HepG2 (cell line): Measurements from ENCODE around the gene PBLD. TPM values are rescaled to one million over a fixed set of nuclear protein-coding genes. Genes with fewer than 3 reads are reported as not detected.

Experiments
- SRSF4 ChIP-seq: fragments of 200-400 bp; formaldehyde crosslinking; IDR thresholded peaks from one replicate; pipeline ENCODE4 v1.6.1; 2018; ENCODE audit warnings: mild to moderate bottlenecking, low read depth, low read length, moderate library complexity; ENCODE audit not compliant: poor library complexity, severe bottlenecking
- TBX3 ChIP-seq: fragments of 450-650 bp; IDR thresholded peaks from 2 replicates; pipeline ENCODE4 v1.6.1; 2017; ENCODE audit warnings: antibody characterized with exemption, mild to moderate bottlenecking, inconsistent platforms, borderline replicate concordance
- WIZ ChIP-seq: sonication (generic); formaldehyde crosslinking; IDR thresholded peaks from 2 replicates; pipeline ENCODE4 v1.5.1; 2020; ENCODE audit warnings: mild to moderate bottlenecking, missing genetic modification reagents
- ZKSCAN1 ChIP-seq: fragments of 150-350 bp; IDR thresholded peaks from 2 replicates; pipeline ENCODE4 v1.6.1; 2014; ENCODE audit warnings: low read length
- ZNF468 ChIP-seq: sonication (generic); formaldehyde crosslinking; IDR thresholded peaks from 2 replicates; pipeline ENCODE4 v1.8.0; 2022; ENCODE audit warnings: mild to moderate bottlenecking, moderate library complexity, missing genetic modification reagents
- ZNF496 ChIP-seq: sonication (generic); formaldehyde crosslinking; IDR thresholded peaks from 2 replicates; pipeline ENCODE4 v1.8.1; 2023; ENCODE audit warnings: mild to moderate bottlenecking, moderate library complexity, missing genetic modification reagents; ENCODE audit not compliant: insufficient replicate concordance
- polyA plus RNA-seq, 8 experiments: library from polyadenylated mRNA; depleted of rRNA in 3 of 8; stranded (reverse) in 7 of 8; unstranded in 1 of 8; fragments of >200 nt; fragmentation: Illumina TruSeq in 4 of 8; extraction: Trizol in 4 of 8; gene quantifications; 2 replicates each; pipeline versions ENCODE4 v1.2.1 to v1.2.3, GENCODE V29; 2011 to 2016; ENCODE audit warnings: low read depth in 4 of 8, missing spikeins in 1 of 8, mixed read lengths in 1 of 8; ENCODE audit not compliant: insufficient read depth in 1 of 8
- total RNA-seq, 5 experiments: library from RNA; depleted of rRNA; stranded (reverse); fragments of >200 nt; fragmentation: Illumina TruSeq; extraction: Trizol; gene quantifications; 2 replicates each; pipeline ENCODE4 v1.2.3, GENCODE V29; 2016; ENCODE audit warnings: low read depth in 1 of 5
- TF ChIP-seq, protein P1 (sequence below): sonication (generic); formaldehyde crosslinking; IDR thresholded peaks from 2 replicates; pipeline ENCODE4 v1.4.0; 2020; ENCODE audit warnings: missing genetic modification reagents, borderline replicate concordance
- TF ChIP-seq, protein P2 (sequence below): sonication (generic); formaldehyde crosslinking; IDR thresholded peaks from 2 replicates; pipeline ENCODE4 v1.4.0; 2020; ENCODE audit warnings: missing genetic modification reagents
- TF ChIP-seq, protein P3 (sequence below): sonication (generic); formaldehyde crosslinking; IDR thresholded peaks from 2 replicates; pipeline ENCODE4 v1.4.0; 2020; ENCODE audit warnings: low read depth, missing genetic modification reagents
- TF ChIP-seq, protein P4 (sequence below): sonication (generic); formaldehyde crosslinking; IDR thresholded peaks from 2 replicates; pipeline ENCODE4 v1.8.1; 2022; ENCODE audit warnings: low read depth, mild to moderate bottlenecking, missing genetic modification reagents

Gene PBLD
- total and polyA plus RNA-seq, 2 of the 13 experiments (the other 11 are each of a cell fraction or from before 2014, with no cell fraction given): 0.42 to 3.1 TPM

DNA sequence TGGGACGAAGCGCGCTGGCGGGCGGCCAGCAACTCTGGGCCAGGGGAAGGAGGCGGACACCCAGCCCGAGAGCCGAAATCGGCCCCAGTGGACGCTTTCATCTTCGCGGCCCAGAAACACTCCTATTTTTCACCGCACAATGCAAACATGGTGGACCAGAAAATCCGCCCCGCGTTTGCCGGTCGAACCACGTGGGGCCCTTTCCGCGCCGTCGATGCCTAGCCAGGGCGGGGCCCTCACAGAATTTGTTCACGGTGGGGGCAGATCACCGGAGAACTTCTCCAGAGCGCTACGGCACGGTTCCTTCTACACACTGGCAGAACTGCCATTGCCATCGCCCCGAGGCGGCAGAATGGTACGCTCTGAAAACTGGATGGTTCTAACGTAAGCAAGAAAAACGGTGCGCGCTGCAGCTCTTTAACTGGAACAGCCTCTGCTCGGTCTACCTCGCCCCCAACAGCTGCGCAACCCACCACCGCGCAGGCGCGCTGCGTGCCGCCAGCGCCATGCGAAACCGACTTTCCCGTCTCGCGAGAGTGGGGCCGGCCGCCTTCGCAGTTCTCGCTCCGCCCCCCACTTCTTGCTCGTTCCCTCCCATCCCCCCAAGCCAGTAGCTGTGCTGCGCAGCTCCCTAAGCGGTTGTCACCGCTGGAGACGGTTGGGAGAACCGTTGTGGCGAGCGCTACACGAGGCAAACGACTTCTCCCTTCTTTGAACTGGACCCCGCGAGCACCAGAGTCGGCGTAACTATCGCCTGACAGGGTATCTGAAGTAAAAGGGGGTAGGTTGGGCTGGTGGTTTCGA, 1.1 kb downstream of the PBLD start, which contains the start of gene HNRNPH3 (continued):
- TF ChIP-seq, protein P1, sequence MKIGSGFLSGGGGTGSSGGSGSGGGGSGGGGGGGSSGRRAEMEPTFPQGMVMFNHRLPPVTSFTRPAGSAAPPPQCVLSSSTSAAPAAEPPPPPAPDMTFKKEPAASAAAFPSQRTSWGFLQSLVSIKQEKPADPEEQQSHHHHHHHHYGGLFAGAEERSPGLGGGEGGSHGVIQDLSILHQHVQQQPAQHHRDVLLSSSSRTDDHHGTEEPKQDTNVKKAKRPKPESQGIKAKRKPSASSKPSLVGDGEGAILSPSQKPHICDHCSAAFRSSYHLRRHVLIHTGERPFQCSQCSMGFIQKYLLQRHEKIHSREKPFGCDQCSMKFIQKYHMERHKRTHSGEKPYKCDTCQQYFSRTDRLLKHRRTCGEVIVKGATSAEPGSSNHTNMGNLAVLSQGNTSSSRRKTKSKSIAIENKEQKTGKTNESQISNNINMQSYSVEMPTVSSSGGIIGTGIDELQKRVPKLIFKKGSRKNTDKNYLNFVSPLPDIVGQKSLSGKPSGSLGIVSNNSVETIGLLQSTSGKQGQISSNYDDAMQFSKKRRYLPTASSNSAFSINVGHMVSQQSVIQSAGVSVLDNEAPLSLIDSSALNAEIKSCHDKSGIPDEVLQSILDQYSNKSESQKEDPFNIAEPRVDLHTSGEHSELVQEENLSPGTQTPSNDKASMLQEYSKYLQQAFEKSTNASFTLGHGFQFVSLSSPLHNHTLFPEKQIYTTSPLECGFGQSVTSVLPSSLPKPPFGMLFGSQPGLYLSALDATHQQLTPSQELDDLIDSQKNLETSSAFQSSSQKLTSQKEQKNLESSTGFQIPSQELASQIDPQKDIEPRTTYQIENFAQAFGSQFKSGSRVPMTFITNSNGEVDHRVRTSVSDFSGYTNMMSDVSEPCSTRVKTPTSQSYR (CRISPR knock-in tag): peak; percentile 98
- TF ChIP-seq, protein P2, sequence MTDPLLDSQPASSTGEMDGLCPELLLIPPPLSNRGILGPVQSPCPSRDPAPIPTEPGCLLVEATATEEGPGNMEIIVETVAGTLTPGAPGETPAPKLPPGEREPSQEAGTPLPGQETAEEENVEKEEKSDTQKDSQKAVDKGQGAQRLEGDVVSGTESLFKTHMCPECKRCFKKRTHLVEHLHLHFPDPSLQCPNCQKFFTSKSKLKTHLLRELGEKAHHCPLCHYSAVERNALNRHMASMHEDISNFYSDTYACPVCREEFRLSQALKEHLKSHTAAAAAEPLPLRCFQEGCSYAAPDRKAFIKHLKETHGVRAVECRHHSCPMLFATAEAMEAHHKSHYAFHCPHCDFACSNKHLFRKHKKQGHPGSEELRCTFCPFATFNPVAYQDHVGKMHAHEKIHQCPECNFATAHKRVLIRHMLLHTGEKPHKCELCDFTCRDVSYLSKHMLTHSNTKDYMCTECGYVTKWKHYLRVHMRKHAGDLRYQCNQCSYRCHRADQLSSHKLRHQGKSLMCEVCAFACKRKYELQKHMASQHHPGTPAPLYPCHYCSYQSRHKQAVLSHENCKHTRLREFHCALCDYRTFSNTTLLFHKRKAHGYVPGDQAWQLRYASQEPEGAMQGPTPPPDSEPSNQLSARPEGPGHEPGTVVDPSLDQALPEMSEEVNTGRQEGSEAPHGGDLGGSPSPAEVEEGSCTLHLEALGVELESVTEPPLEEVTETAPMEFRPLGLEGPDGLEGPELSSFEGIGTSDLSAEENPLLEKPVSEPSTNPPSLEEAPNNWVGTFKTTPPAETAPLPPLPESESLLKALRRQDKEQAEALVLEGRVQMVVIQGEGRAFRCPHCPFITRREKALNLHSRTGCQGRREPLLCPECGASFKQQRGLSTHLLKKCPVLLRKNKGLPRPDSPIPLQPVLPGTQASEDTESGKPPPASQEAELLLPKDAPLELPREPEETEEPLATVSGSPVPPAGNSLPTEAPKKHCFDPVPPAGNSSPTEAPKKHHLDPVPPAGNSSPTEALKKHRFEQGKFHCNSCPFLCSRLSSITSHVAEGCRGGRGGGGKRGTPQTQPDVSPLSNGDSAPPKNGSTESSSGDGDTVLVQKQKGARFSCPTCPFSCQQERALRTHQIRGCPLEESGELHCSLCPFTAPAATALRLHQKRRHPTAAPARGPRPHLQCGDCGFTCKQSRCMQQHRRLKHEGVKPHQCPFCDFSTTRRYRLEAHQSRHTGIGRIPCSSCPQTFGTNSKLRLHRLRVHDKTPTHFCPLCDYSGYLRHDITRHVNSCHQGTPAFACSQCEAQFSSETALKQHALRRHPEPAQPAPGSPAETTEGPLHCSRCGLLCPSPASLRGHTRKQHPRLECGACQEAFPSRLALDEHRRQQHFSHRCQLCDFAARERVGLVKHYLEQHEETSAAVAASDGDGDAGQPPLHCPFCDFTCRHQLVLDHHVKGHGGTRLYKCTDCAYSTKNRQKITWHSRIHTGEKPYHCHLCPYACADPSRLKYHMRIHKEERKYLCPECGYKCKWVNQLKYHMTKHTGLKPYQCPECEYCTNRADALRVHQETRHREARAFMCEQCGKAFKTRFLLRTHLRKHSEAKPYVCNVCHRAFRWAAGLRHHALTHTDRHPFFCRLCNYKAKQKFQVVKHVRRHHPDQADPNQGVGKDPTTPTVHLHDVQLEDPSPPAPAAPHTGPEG: peak; percentile 96
- peak; percentile 77 for TF ChIP-seq ZKSCAN1
- no peak for TF ChIP-seq ZNF496 (CRISPR knock-in tag)
- TF ChIP-seq, protein P3, sequence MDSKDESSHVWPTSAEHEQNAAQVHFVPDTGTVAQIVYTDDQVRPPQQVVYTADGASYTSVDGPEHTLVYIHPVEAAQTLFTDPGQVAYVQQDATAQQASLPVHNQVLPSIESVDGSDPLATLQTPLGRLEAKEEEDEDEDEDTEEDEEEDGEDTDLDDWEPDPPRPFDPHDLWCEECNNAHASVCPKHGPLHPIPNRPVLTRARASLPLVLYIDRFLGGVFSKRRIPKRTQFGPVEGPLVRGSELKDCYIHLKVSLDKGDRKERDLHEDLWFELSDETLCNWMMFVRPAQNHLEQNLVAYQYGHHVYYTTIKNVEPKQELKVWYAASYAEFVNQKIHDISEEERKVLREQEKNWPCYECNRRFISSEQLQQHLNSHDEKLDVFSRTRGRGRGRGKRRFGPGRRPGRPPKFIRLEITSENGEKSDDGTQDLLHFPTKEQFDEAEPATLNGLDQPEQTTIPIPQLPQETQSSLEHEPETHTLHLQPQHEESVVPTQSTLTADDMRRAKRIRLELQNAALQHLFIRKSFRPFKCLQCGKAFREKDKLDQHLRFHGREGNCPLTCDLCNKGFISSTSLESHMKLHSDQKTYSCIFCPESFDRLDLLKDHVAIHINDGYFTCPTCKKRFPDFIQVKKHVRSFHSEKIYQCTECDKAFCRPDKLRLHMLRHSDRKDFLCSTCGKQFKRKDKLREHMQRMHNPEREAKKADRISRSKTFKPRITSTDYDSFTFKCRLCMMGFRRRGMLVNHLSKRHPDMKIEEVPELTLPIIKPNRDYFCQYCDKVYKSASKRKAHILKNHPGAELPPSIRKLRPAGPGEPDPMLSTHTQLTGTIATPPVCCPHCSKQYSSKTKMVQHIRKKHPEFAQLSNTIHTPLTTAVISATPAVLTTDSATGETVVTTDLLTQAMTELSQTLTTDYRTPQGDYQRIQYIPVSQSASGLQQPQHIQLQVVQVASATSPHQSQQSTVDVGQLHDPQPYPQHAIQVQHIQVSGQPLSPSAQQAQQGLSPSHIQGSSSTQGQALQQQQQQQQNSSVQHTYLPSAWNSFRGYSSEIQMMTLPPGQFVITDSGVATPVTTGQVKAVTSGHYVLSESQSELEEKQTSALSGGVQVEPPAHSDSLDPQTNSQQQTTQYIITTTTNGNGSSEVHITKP (CRISPR knock-in tag): peak; percentile 95
- TF ChIP-seq TBX3: peak; percentile 41; the same call in 1 of the 2 replicates
- TF ChIP-seq SRSF4: no peak
- TF ChIP-seq, protein P4, sequence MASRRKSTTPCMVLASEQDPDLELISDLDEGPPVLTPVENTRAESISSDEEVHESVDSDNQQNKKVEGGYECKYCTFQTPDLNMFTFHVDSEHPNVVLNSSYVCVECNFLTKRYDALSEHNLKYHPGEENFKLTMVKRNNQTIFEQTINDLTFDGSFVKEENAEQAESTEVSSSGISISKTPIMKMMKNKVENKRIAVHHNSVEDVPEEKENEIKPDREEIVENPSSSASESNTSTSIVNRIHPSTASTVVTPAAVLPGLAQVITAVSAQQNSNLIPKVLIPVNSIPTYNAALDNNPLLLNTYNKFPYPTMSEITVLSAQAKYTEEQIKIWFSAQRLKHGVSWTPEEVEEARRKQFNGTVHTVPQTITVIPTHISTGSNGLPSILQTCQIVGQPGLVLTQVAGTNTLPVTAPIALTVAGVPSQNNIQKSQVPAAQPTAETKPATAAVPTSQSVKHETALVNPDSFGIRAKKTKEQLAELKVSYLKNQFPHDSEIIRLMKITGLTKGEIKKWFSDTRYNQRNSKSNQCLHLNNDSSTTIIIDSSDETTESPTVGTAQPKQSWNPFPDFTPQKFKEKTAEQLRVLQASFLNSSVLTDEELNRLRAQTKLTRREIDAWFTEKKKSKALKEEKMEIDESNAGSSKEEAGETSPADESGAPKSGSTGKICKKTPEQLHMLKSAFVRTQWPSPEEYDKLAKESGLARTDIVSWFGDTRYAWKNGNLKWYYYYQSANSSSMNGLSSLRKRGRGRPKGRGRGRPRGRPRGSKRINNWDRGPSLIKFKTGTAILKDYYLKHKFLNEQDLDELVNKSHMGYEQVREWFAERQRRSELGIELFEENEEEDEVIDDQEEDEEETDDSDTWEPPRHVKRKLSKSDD: peak; percentile 95
- TF ChIP-seq WIZ (CRISPR knock-in tag): no peak; the same call in 1 of the 2 replicates
- peak; percentile 60; the same call in 1 of the 2 replicates for TF ChIP-seq ZNF468 (CRISPR knock-in tag)
